HG03103 (cell line): Measurements from ENCODE around the gene CMSS1.

Experiments
- ATAC-seq: cut with Tn5 transposase; IDR thresholded peaks from one replicate; pipeline ENCODE4 v1.9.1; 2021; ENCODE audit warnings: low read depth; ENCODE audit not compliant: unreplicated experiment

The CMSS1 gene

GRCh38 chr3:99928771-99929744 is 111.4 kb downstream of the CMSS1 start:
- no peak for ATAC-seq

DNA sequence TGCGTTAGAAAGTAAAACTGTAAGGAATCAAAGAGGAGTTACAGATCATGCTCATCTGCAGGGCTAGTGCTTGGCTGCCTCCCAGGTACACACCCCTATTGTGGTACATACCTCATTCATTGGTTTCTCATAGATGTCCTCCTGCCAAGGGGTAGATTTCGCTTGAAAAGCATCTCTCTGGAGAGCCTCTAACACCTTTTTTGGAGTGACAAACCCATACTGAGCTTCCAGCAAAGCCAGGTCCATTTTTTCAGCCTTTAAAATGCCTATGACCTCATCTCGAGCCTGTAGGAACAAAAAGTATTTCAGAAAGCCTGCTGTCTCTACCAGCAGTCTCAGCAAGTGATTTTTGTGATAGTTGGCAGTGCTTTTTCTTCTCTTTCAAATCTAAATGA is 112.1 kb downstream of the CMSS1 start:
- no peak for ATAC-seq

DNA sequence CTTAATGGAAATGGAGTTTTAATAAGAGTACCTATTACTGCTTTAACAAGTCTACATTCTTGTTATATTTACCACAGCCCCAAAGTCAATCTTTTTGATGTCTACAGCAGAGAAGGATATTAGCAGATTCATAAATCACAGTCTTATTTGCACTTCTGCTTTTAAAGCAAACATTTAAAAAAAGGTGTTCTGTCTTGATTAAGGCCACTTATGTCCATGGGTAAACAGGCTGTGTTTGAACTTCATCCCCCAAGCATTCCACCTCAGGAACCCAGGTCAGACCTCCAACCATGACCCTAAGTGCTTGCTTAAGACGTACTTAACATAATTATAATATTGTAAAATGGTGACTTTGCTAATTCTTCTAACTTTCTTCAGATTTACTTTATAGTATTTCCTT is 113.4 kb downstream of the CMSS1 start:
- no peak for ATAC-seq

- ATAC-seq, result no peak
Observed at GRCh38 chr3:99933971-99934750, 116.5 kb downstream of the CMSS1 start.

DNA sequence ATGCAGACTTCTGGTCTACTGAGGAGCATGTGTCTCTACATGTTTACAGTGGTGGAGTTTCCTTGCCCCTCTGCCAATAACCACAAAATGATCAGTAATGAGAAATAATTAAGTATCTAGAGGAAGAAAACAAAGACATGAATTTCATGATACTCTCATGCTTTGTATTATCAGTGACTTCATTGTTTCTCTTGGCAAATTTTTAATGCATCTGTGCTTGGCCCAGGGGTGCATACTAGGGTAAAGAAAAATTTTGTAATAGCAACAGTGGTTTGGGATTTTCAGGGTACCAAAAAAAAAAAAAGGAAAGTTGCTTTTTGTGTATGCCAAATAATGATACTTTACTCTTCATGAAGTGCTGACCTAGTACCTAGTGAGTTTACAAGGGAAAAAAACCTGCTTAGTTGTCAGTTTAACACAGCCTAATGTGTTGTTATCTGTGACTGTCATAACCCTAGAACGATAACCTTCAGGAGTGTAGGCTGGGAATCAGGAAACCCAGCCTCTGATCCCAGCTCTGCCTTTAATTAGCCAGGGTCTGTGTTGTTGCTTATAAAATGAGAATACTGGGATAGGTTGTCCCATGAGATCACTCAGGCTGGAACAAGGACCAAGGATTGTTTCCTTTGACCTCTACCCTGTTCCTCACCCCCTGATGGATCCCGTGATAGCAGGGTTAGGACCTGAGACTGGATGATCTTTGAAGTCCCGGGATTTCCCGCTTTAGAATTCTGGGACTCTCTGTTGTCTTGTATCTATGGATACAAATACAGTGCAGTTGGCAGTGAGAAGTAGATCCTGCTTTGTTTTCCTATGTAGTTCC is 117.5 kb downstream of the CMSS1 start:
- no peak for ATAC-seq

DNA sequence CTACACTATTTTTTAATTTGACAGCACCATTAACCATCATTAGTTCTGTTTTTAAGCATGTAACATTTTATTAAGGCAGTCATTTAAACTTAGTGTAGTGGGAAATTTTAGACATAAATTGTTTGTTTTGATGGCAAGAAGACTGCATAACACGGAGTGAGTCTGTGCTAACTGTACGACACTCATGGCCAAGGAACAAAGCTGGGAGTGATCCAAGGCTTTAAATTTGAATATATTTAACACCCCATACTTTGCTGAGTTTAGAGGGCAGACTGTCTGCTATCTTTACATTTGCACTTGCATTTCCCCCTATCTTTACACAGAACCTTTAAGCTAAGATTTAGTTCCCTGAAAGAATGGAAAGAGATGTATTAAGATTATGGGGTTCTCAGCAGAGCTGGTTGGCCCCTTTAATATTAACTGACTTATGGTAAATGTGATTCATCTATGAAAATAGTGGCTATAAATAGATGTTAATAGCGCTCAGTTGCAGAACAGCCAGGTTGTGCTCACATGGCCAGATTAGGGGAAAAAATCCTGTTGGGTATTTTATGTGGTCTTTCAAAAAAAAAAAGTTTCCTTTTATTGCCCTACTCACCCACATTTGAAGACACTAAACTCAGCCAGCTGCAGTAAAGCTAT is 120.7 kb downstream of the CMSS1 start:
- ATAC-seq, result no peak

DNA sequence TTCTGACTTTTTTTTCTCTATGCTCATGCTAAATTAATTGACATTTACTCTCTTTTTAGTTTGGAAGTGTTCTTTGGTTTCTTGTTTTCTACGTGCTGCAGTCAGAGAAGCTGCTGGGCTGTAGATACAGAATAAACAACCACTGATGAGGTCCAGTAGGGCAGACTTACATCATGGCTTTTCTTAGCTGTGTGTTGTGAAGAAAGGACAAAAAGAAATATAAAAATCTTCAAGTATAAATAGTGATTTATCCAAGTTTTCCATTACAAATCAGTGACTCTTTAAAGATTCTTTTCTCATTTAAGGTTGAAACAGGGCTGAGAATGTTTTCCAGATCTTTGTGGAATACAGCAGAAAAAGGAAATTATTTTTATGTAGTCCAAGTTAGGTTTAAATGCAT is 122.2 kb downstream of the CMSS1 start:
- no peak for ATAC-seq

- no peak for ATAC-seq
Observed at GRCh38 chr3:99940350-99940749, 122.7 kb downstream of the CMSS1 start.

- no peak for ATAC-seq
Observed at GRCh38 chr3:99941211-99941610, 123.5 kb downstream of the CMSS1 start.

GRCh38 chr3:99943931-99944761 is 126.5 kb downstream of the CMSS1 start:
- ATAC-seq, result no peak

- no peak for ATAC-seq
Observed at GRCh38 chr3:99945328-99945995, 127.8 kb downstream of the CMSS1 start.

DNA sequence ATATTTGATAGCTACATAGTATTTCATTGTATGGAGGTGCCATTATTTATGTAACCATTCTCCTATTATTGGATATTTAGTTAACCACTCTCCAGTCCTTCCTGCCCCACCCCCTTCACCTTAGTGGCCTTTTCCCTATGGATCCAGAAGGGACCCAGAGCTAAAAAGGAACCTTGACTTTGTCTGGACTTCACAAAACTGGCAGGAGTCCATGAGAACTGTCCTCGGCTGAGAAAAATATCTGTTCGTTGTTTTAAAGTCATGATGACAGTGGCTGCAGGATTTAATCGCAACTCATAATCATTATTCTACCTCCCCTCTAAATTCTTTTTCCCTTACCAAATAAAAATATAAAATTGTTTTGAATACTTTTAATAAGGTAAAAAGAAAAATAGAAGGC is 129.7 kb downstream of the CMSS1 start:
- no peak for ATAC-seq

DNA sequence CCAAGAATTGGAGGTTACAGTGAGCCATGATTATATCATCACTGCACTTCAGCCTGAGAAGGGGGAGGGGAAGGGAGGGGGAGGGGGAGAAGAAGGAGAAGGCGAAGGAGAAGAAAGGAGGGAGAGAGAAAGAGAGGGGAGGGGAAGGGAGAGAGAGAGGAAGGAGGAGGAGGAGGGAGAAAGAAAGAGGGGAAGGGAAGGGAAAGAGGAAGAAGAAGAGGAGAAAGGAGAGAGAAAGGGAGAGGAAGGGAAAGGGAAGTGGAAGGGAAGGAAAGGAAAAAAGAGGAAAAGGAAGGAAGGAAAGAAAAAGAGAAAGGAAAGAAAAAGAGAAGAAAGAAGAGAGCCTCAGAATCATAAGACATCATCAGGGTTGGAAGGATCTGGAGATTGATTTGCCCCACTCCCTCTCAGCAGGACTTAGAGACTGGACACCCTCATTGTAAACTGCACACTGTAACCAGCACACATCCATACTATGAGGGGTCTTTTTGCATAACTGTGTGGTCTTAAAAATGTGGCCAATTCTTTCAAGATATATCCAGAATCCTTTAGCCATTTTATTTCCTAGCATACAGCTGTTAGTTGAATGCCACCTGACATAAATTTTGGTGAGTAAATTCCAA is 130.9 kb downstream of the CMSS1 start:
- ATAC-seq, result no peak

GRCh38 chr3:99949956-99950670 is 132.5 kb downstream of the CMSS1 start:
- ATAC-seq, result no peak

DNA sequence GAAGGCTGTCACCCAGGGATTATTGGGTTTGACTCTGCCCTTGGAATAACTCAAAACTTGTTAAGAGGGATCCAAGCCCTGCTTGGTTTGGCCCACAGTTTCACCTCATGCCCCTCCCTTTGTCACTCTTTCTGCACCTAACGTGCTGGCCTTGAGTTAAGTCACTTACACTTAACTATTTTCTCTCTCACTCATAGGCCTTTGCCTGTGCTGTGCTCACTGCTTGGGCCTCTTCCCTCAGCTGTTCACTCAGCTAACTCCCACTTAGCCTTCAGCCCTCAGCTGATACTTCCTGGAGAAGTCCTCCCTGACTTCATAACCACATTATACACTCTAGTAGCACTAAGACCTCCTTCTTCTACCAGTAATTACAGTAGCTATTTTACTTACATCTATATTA is 133.3 kb downstream of the CMSS1 start:
- ATAC-seq, result no peak

- no peak for ATAC-seq
Observed at GRCh38 chr3:99951701-99952100, 134.0 kb downstream of the CMSS1 start.

GRCh38 chr3:99952306-99952705 is 134.6 kb downstream of the CMSS1 start:
- no peak for ATAC-seq

GRCh38 chr3:99953596-99953995 is 135.9 kb downstream of the CMSS1 start:
- no peak for ATAC-seq
